Keratinocyte (primary cell): ENCODE measurements around the gene HEATR9. TPM values are rescaled to one million over a fixed set of nuclear protein-coding genes. Genes with fewer than 3 reads are reported as not detected.

Experiments
- DNase-seq: peaks from one replicate; pipeline ENCODE4 v3.0.0-alpha.2; 2011; ENCODE audit warnings: low read depth, missing footprints, low spot score
- FAIRE-seq: peaks from 2 replicates; lab custom pipeline; 2011; peaks lifted over from hg19 to GRCh38; lab: Jason Lieb, UNC
- H2AFZ ChIP-seq: 2 replicates; pipeline ENCODE4 v1.6.0; 2012; ENCODE audit warnings: low read length, control low read depth, inconsistent platforms; ENCODE audit not compliant: control insufficient read depth
- H3K27ac ChIP-seq: 2 replicates; pipeline ENCODE4 v1.5.1; 2011; ENCODE audit warnings: low read length; ENCODE audit not compliant: control insufficient read depth, insufficient read depth
- H3K27me3 ChIP-seq: 3 replicates; pipeline ENCODE4 v1.6.0; 2011; ENCODE audit warnings: low read length; ENCODE audit not compliant: control insufficient read depth, insufficient read depth; ENCODE audit errors: extremely low read depth
- H3K36me3 ChIP-seq, 2 experiments: 2 replicates in 1 of 2; 3 replicates in 1 of 2; pipeline ENCODE4 v1.5.1; 2011; ENCODE audit warnings: low read length in 2 of 2, mild to moderate bottlenecking in 1 of 2; ENCODE audit not compliant: control insufficient read depth in 2 of 2, insufficient read depth in 2 of 2; ENCODE audit errors: extremely low read depth in 1 of 2
- H3K4me1 ChIP-seq: 3 replicates; pipeline ENCODE4 v1.5.1; 2011; ENCODE audit warnings: low read length; ENCODE audit not compliant: control insufficient read depth, insufficient read depth; ENCODE audit errors: extremely low read depth
- H3K4me2 ChIP-seq: 3 replicates; pipeline ENCODE4 v1.6.0; 2011; ENCODE audit warnings: low read depth, low read length; ENCODE audit not compliant: control insufficient read depth, insufficient read depth; ENCODE audit errors: extremely low read depth
- H3K4me3 ChIP-seq, 3 experiments: fragments of 200-600 bp in 1 of 3; sonication (generic) in 1 of 3; 2 replicates in 2 of 3; 3 replicates in 1 of 3; pipeline ENCODE4 v1.5.1; 2011 to 2016; ENCODE audit warnings: low read length in 3 of 3, mild to moderate bottlenecking in 3 of 3, control low read depth in 2 of 3, inconsistent platforms in 1 of 3, low read depth in 1 of 3, mixed read lengths in 1 of 3, mixed run types in 1 of 3, moderate library complexity in 1 of 3; ENCODE audit not compliant: control insufficient read depth in 2 of 3, insufficient read depth in 2 of 3; ENCODE audit errors: extremely low read depth in 1 of 3
- H3K79me2 ChIP-seq: 2 replicates; pipeline ENCODE4 v1.6.0; 2012; ENCODE audit warnings: low read length; ENCODE audit not compliant: control insufficient read depth, insufficient read depth
- H3K9ac ChIP-seq: 3 replicates; pipeline ENCODE4 v1.6.0; 2011; ENCODE audit warnings: low read length; ENCODE audit not compliant: control insufficient read depth, insufficient read depth; ENCODE audit errors: extremely low read depth
- H3K9me1 ChIP-seq: 3 replicates; pipeline ENCODE4 v1.6.0; 2011; ENCODE audit warnings: low read length; ENCODE audit not compliant: control insufficient read depth, insufficient read depth; ENCODE audit errors: extremely low read depth
- H3K9me3 ChIP-seq: 2 replicates; pipeline ENCODE4 v1.5.1; 2012; ENCODE audit warnings: low read depth, low read length; ENCODE audit not compliant: control insufficient read depth
- H4K20me1 ChIP-seq: 3 replicates; pipeline ENCODE4 v1.6.0; 2011; ENCODE audit warnings: low read length; ENCODE audit not compliant: control insufficient read depth, insufficient read depth; ENCODE audit errors: extremely low read depth
- EZH2 ChIP-seq: IDR thresholded peaks from one replicate; pipeline ENCODE4 v1.6.1; 2012; ENCODE audit warnings: inconsistent platforms, mild to moderate bottlenecking, low read length, moderate library complexity
- dilution Hi-C: fragments of 300-500 bp; cut with MboI; formaldehyde crosslinking; loops from one replicate; pipeline ENCODE4 v1.7.0; 2020; ENCODE audit warnings: low sequenced_read_pairs; ENCODE audit not compliant: extremely low pct_ligation_motif_present
- polyA plus RNA-seq, 5 experiments: library from polyadenylated mRNA; depleted of rRNA in 3 of 5; stranded (reverse) in 3 of 5; stranded (forward) in 1 of 5; unstranded in 1 of 5; fragments of >200 nt; gene quantifications; 1 replicate in 1 of 5; 2 replicates in 3 of 5; 3 replicates in 1 of 5; pipeline versions ENCODE4 v1.2.1 to v1.2.3, GENCODE V29; 2011 to 2012; ENCODE audit warnings: missing spikeins in 2 of 5, low read depth in 1 of 5, low replicate concordance in 1 of 5
- TF ChIP-seq, protein P1 (sequence below), 3 experiments: IDR thresholded peaks in 1 of 3; conservative IDR thresholded peaks in 1 of 3; optimal IDR thresholded peaks in 1 of 3; 2 replicates in 2 of 3; 3 replicates in 1 of 3; pipeline versions ENCODE3 to v1.5.1; 2011; ENCODE audit warnings: low read length in 3 of 3, mild to moderate bottlenecking in 3 of 3, moderate library complexity in 2 of 3, control low read depth in 1 of 3, inconsistent platforms in 1 of 3; ENCODE audit not compliant: insufficient read depth in 2 of 3; ENCODE audit errors: extremely low read depth in 1 of 3

The HEATR9 gene
- polyA plus RNA-seq, 1 donor (not counting 4 experiments of a cell fraction or from before 2014, with no cell fraction given), result not detected

DNA sequence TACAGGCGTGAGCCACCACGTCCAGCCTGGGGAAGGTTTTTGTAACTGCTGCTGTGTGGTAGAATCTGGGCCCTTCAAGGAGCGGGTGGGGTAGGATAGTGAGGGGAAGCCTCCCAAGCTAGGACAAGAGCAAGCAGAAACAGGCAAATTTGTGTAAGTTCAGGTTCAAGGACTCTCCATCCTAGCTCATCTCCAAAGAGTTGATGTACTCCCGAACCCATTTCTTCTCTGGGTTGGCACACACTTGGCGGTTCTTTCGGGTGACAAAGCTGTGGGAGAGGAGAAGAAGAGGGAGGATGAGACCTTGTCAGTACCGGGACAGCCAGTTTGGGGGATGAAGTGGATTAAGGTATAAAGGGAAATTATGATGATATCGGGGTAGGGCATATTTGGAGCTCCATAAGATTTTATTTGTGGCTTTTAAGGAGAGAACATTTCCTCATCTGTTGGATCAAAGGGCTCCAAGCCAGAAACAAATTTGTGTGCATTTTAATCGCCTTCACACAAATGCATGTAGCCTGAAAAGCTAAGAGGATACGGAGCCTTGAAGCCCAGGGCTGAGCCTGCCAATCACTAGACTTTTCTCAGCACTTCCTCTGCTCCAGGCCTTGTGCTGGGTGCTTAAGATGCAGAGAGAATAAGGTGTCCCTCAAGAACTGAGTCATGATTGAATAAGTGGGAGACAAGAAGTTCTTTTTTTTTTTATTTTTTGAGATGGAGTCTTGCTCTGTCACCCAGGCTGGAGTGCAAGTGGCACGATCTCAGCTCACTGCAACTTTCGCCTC lies 3.7 kb upstream of the HEATR9 start:
- dilution Hi-C loops, result no loop called here
- H3K36me3 ChIP-seq, result no peaks in the 10 kb centered on the region
- no peaks in the 10 kb centered on the region for H3K9me1 ChIP-seq
- H3K9ac ChIP-seq, result no peak overlapping the region
- H4K20me1 ChIP-seq, result no peaks in the 10 kb centered on the region
- H3K79me2 ChIP-seq, result no peaks in the 10 kb centered on the region
- no peak overlapping the region for H3K4me2 ChIP-seq
- H3K9me3 ChIP-seq, result no peaks in the 10 kb centered on the region
- TF ChIP-seq, protein P1, sequence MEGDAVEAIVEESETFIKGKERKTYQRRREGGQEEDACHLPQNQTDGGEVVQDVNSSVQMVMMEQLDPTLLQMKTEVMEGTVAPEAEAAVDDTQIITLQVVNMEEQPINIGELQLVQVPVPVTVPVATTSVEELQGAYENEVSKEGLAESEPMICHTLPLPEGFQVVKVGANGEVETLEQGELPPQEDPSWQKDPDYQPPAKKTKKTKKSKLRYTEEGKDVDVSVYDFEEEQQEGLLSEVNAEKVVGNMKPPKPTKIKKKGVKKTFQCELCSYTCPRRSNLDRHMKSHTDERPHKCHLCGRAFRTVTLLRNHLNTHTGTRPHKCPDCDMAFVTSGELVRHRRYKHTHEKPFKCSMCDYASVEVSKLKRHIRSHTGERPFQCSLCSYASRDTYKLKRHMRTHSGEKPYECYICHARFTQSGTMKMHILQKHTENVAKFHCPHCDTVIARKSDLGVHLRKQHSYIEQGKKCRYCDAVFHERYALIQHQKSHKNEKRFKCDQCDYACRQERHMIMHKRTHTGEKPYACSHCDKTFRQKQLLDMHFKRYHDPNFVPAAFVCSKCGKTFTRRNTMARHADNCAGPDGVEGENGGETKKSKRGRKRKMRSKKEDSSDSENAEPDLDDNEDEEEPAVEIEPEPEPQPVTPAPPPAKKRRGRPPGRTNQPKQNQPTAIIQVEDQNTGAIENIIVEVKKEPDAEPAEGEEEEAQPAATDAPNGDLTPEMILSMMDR (optimal IDR thresholded peaks at IDR 0.05 in 1 of 3, IDR thresholded peaks at IDR 0.05 in 1 of 3, conservative IDR thresholded peaks at IDR 0.05 in 1 of 3; ENCODE audit: extremely low read depth in 1 of 3, insufficient read depth in 2 of 3, low read length in 3 of 3), result no peak
- TF ChIP-seq EZH2, result no peak
- no peak for DNase-seq
- no peaks in the 10 kb centered on the region for H3K4me1 ChIP-seq
- H3K4me3 ChIP-seq, result no peak overlapping the region
- no peaks in the 10 kb centered on the region for H3K27me3 ChIP-seq
- no peak overlapping the region for H2AFZ ChIP-seq
- no peak for FAIRE-seq
- H3K27ac ChIP-seq, result no peak overlapping the region

DNA sequence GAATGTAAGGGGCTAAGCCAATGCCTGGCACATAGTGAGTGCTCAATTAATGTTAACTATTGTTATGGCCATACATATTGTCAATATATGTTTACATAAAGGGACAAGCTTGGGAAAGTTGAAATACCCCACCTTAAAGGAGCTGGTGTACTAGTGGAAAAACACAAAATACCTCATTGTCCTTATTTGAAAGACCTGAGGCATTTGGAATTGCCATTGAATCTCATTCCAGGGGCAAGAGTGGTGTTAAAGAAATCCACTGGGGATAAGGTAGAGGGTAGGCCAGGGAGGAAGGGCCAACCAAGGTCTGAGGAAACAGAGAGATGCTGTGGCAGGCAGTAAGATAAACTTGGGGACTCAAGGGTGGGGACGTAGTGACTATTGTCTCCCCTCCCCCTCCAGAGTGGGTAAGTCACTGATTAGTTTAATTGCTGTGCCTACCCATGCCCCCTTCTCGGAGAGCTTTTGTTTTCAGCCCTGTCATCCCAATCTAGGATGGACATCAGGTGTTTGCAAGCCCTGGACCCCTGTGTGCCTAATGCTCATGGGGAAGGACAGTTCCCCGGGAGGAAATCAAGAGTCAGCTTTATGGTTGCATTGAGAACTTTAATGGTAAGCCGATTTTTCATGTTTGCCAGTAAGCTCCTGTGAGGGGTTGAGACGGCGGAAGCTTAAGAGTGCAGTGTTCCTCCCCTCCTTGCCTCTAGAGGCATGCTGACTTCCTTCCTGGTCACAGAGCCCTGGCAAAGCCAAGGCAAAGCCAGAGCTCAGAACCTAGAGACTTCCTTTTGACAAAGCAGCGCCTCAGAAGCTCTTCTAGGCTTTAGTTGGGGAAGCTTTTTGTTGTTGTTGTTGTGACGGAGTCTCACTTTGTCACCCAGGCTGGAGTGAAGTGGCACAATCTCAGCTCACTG lies 2.5 kb upstream of the HEATR9 start:
- H3K4me2 ChIP-seq, result no peak overlapping the region
- no peaks in the 10 kb centered on the region for H3K79me2 ChIP-seq
- no peaks in the 10 kb centered on the region for H3K27me3 ChIP-seq
- H3K9ac ChIP-seq, result no peak overlapping the region
- no peak overlapping the region for H3K27ac ChIP-seq
- no peaks in the 10 kb centered on the region for H4K20me1 ChIP-seq
- dilution Hi-C loops, result no loop called here
- H3K9me1 ChIP-seq, result no peaks in the 10 kb centered on the region
- no peak overlapping the region for H3K4me3 ChIP-seq
- H3K4me1 ChIP-seq, result peaks cover 4% of the 10 kb centered on the region
- FAIRE-seq (no peak), DNase-seq (no peak)
- H3K36me3 ChIP-seq, result no peaks in the 10 kb centered on the region
- no peaks in the 10 kb centered on the region for H3K9me3 ChIP-seq
- no peak overlapping the region for H2AFZ ChIP-seq
- TF ChIP-seq, protein P1 (optimal IDR thresholded peaks at IDR 0.05 in 1 of 3, IDR thresholded peaks at IDR 0.05 in 1 of 3, conservative IDR thresholded peaks at IDR 0.05 in 1 of 3; ENCODE audit: extremely low read depth in 1 of 3, insufficient read depth in 2 of 3, low read length in 3 of 3), result no peak
- TF ChIP-seq EZH2, result no peak
